GM21515 (cell line): ENCODE measurements around the gene KCTD10.
"Not testable (repeated sequence)": the region's sequence is repeated elsewhere in the genome, so short reads cannot be mapped to it uniquely, and the experiment has no call there.

Source experiments
- ATAC-seq: cut with Tn5 transposase; IDR thresholded peaks from one replicate; pipeline ENCODE4 v1.9.1; 2021; ENCODE audit not compliant: unreplicated experiment

The KCTD10 gene

DNA sequence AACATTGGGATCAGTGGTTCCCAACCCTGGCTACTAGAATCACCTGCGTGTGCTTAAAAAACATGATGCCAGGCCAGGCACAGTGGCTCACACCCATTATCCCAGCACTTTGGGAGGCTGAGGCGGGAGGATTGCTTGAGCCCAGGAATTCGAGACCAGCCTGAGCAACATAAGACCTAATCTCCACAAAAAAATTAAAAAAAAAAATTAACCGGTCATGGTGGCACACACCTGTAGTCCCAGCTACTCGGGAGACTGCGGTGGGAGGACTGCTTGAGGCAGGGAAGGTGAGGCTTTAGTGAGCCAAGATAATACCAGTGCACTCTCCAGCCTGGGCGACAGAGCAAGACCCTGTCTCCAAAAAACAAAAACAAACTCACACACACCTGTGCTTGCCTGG, 2.0 kb downstream of the KCTD10 start:
- no peak for ATAC-seq

DNA sequence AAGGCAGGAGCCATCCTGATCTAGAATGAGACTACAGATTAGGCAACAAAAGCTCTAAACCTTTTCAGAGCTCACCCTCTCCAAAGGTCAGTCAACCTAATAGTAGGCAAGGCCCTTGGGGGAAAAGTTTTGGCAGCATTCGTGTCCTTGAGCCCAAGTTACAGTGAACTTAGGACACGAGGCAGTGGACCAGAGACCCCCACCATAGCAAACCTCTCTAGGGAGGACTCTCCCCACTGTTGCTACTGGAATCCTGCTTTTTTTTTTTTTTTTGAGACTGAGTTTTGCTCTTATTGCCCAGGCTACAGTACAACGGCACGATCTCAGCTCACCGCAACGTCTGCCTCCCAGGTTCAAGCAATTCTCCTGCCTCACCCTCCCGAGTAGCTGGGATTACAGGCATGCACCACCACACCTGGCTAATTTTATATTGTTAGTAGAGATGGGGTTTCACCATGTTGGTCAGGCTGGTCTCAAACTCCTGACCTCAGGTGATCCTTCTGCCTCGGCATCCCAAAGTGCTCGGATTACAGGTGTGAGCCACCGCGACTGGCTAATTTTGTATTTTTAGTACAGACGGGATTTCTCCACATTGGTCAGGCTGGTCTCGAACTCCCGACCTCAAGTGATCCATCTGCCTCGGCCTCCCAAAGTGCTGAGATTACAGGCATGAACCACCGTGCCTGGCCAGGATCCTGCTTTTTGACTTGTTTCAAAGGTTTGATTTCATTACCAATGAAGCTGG, 3.4 kb downstream of the KCTD10 start:
- not testable (repeated sequence) for ATAC-seq

DNA sequence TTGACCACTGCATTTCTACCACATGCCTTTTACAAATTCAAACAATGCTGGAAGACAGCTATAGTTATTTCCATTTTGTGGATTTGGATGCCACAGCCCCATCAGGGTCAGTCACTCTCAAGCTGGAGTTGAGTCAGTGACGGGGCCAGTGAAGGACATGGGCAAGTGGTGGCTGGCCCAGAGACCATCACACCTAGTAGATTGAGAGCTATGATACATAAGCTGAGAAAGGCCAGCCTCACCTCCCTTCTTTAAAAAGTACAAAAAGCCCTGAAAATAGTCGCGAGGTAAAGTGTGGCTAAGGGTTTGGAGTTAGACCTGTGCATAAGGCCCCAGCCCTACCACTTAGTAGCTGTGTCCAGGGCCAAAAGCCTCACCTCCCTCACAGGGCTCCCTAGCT, 4.1 kb downstream of the KCTD10 start:
- ATAC-seq, result no peak

DNA sequence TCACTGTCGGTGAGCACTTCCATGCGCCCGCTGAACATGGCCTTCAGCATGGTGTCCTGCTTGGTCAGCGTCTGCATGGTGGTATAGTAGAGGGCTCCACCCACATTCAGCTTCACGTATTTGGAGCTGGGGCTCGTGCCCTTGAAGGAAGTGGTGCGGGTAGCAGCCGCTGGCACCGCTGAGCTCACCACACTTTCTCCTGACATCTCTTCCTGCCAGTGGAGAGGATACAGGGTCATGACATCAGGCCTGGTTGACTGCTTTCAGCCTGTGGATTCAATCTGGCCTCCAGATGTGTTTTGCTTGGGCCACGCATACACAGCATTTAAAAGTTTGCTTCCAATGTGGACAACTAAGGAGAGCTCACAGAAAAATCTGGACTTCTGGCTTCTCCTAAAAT, 7.6 kb downstream of the KCTD10 start:
- no peak for ATAC-seq

DNA sequence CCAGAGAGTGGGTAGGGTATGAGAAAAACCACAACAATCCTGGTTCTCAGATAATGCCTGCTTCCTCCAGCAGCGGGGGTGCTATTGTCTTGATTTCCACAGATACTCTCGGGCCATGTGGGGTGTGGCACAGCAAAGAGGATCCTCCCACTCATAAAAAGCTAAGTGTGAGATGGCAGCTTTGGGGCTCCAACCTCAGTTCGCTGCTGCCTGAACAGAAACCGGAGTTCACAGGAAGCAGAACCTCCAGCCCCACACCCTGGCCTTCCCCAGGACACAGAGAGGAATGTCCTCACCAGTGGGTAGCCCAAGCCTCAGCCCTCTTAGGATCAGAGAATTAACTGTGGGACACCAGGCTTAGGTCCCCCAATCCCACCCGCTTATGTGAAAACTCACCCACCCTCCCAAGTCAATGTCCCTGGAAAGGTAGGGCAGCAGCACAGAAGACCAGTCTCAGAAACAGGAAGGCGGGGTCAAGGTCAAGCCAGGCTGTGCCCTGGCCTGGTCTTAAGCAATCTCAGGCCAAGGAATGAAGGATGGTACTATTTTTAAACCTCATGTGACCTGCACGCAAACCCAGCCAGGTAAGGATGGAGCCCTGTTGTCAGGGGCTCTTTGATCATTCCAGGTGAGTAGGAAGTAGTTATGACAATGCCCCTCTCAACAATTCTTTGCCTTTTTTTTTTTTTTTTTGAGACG, 9.0 kb downstream of the KCTD10 start:
- ATAC-seq, result no peak

DNA sequence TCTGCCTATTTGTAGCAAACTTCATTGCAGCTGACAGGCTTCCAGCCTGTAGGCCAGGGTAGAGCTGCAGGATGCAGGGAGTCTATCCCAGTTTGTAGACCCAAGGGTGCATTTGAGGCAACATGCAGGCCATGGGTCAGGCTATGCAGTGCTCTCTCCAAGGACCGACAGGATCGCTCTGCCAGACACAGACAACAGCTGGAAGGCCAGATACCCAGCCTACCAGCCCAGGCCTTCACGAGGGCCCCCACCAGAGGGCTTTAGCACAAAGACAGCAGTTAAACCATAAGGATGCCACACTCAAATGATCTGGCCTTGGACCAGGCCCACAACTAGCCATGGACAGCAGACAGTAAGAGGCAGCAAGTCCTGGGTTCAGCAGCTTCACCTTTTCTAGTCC, 10.3 kb downstream of the KCTD10 start:
- ATAC-seq, result no peak

DNA sequence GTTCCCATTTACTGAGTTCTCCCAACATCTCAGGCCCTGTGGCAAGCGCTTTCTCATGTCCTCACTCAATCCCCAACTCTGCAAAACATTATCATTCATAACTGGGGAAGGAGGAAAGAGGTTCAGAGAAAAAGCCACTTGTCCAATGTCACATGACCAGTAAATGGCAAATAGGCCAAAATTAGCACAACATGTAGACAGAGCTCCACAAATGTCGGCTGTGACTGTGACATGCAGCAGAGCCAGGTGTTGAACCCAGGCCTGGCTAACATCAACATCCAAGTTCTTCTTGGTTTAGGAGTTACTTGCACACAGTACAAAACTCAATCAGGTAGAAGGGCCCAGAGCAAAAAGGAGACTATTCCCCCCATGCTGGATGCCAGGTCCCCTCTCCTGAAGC, 10.8 kb downstream of the KCTD10 start:
- no peak for ATAC-seq

DNA sequence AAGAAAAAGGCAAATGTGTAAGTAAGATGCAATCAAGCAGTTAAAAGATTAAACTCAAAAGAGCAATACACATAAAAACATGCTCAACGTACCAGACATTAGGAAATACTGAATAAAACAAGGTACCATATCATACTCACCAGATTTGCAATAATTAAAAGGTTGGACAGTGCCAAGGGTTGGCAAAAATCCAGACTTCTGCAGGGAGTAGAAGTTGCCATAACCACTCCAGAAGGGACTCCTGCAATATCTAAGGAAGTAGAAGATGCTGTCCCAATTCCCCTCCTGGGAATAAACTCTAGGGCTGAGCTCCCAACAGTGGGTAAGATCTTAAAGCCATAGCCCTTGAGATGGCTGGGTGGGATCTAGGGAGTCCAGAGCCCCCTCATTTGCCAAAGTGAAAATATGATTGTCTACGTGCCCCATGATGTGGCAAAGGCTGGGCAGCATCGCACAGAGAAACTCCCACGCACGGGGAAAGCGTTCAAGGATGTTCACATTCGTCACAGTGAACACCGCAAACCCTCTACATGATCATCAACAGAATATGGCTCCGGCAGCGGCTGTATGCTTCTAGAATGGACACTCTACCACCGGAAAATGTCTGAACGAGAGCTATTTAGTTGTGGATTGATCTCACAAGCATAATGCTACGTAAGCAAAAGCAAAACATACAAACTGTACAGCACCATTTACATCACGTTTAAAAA, 12.3 kb downstream of the KCTD10 start:
- no peak for ATAC-seq

DNA sequence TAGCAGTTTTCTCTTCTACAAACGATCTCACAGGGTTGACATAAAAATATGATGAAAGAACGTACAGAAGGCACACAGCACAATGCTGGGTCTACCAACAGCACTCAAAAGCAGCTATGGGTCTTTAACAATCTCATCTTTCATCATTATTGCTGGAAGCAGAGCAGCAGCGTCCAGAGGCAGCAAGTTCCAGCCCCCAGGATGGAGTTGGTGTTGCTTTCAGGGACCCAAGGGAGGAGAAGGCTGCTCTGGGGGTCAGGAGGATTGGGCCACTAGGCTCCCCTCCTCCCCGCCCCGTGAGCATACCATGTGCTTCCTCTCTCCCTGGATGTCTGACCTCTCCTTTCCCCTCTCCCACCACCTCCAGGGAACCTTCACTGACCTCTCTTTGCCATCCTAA, 13.3 kb downstream of the KCTD10 start:
- no peak for ATAC-seq

DNA sequence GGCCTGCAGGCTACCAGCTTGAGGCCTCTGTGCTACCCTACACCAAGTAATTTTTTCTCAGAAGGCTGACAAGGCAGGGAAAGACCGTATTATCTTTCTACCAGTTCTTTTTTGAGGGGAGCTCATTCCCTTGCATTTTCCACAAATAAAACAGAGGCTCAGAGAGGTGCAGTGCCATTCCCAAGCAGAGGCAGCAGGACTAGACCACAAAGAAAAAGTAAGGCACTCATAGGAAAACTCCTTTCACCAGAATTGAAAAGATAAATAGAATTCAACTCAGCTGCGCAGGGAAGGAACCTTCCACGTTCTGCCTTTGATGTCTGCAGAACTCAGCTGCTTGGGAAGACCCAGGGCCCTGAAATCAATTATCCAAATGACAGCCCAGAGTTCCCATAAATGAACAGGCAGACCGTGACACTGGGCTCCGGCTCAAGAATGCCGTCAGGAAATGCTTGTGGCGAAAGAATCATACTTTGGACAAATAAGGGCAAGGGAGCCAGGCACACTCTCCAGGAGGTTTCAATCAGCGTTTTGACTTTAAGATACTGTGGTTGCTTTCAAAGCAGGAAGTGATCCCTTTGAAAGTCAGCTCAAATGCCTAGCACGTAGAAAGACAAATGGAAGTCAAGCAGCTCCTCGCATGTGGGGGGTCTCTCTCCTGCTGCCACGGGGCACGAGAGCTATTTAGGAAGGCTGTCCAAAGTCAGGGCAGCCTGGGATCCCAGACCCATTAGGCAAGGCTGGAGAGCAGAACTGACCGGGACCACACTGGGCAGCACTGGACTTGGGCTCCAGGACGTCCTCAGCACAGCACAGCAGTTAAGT, 14.0 kb downstream of the KCTD10 start:
- ATAC-seq, result no peak

DNA sequence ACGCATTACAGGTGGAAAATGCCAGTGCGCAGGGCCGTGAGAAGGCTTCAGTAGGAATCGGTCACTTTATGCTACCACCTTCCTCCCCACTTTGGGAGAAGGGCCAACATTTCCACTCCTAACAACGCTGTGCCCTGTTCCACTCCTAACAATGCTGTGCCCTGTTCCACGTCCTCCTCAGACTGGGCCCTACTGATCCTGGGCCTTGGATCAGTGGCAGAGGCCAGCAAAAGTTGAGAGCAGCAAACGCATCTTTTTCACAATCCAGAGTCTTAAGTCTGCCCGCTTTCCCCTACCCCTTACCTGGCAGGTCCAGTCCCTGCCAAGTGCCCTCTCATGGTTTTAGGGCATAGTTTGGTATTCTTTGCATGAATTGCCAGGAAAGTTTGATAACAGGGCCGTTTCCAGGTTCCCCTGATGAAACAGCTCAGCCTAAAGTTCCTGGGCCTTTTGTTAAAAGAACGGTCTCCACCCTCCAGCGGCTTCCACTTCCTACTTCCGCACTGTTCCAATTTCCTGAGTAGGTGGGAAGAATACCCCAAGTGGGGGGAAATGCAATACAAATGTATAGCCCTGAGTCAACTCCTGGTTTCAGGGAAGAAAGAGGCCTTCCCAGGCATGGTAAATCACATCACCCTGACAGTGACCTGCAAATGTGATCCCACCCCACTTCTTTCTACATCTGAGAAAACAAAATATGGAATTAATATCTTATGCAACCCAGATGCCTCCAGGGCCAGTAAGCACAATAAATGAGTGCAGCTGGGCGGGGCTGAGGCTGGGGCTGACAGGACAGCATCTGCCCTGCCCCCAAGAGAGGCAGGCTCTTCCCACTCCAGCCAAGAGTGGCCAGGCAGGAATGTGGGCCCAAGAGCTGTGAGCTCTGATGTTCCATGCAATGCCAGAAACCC, 15.0 kb downstream of the KCTD10 start:
- ATAC-seq, result no peak

DNA sequence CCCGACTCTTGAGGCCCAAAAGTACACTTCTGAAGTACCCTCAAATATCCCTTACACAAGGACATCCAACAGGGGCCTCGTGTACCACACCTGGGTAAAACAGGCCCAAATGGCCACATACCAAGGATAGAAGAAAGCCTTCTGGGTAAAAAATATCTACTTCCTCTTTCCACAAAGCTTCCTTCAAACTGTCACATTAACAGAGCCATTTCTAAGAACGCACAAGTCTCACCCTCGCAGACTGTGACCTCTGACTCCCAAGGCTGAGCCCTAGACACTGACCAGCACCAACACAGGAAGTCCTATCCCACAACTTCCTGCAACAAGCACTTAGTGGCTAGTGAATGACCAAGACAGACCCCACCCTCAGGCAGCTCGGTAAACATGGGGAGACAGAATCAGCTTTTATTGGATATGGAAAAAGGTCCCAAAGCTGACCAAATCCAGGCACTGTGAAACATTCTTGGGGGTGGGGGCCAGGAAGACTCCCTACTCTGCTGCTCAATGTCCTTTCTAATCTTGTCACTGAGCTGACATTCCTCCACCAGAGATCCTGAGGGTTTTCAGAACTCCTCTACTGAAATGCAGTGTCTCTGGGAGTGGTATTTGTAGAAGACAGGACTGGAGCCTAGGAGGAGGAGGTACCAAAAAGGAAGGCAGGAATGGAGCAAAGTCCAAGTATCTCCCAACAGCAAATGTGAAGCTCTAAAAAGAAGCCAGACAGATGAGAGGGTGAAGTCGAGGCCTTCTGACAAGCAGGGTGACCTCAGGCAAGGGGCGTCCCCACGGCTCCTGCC, 15.9 kb downstream of the KCTD10 start:
- ATAC-seq, result no peak

DNA sequence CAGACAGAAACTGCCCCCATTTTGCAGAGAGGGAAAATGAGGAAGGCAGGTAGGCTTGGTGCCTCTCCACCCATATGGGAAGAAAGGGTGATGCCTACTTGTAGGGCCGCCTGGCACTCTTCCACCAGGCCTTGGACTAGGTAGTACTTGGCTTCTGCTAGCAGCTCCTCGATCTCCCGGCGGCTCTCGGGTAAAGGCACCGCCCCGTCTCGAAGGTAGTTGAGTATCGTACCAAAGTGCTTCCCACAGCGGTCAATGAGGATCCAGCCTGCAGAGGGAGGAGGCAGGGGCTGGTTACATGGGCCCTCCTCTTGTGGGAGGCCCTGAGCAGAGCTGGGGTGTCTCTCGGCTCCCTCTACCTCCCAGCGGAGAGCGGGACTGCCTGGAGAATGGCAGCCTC, 16.6 kb downstream of the KCTD10 start:
- no peak for ATAC-seq

DNA sequence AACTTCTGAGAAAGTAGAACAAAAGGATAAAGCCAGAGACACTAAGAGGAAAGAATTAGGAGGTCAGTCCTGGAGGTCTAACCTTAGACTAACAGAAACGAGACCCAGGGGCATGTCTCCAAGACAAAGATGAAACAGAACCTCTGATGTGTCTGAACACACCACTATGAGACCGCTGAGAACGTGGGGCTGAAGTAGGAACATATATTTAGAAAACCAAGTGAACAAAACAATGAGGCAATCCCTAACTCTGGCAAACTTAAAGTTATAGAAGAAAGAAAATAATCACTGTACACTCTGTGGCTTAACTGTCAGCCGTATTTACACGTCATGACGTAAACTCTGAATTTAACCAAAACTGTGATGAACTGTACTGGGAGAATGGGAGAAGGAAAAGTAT, 17.9 kb downstream of the KCTD10 start:
- no peak for ATAC-seq

DNA sequence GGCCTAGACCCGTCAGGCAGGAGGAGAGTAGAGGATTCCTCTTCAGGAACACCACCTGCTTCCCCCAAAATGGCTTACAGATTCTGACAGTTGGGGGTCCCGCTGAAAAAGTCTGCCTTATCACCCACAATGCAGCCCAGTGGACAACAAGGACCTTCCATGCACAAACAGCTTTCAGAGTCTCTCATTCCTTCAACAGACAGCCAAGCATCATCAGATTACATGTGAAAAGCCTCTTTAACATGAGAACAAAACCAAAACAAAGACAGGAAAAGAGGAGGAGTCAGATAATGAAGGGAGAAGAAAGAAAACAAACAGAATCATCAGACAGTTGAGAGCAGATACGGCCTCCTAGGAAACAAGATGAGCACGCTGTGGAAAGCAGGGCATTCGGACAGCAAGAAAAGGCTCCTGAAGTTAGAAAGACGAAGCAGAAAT, 18.3 kb downstream of the KCTD10 start:
- ATAC-seq, result no peak

DNA sequence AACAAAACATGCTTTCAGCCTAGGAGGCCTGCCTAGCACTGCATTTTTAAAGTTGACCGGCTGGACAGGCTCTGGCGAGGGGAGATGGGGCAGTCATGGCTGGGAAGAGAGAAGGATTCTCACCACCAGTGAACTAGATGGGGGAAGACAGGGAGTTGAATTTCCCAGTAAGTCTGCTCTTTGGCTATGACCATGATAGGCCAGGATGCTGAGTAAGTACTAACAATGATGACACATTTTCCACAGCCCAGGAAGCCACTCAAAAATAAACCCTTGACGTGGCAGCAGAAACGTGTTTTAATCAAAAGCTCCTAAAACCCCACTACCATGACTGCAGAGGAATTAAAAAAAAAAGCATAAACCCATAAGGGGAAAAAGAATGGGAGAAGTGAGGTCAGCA, 19.0 kb downstream of the KCTD10 start:
- ATAC-seq, result no peak

DNA sequence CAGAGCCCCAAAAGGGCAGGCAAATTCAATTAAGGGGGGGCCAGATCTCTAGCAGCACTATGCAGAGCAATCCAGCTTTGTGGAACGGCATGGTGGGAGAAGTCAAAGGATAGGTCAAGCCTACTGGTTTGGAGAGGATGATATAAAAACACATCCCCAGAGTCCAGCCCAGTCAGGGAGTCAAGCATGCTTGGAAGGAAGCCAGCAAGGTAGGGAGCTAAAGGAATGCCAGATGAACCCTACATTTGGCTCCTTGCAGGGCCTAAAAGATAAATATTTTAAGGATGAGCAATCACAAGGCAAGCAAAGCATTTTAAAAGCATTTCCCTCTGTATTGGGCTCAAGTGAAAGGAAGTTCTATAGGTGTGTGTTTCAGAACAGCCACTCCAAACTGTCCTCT, 21.4 kb downstream of the KCTD10 start:
- no peak for ATAC-seq

DNA sequence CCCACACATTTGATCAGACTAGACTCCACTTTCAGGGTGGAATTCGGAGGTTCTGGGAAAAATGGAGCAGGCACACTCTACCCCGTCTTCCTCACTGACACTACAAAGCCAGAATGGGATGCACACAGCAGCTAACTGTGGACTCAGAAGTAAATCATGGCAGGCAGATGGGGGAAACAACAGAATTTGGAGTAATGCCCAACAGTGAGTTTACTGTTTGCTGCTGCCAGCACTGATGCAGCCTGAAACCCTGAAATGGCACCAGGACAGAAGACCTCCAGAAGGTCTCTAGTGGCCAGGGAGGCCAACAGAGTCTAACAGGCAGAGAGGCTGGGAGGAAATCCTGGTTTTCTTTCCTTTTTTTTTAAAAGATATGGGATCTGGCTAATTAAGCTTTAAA, 24.6 kb downstream of the KCTD10 start:
- no peak for ATAC-seq

DNA sequence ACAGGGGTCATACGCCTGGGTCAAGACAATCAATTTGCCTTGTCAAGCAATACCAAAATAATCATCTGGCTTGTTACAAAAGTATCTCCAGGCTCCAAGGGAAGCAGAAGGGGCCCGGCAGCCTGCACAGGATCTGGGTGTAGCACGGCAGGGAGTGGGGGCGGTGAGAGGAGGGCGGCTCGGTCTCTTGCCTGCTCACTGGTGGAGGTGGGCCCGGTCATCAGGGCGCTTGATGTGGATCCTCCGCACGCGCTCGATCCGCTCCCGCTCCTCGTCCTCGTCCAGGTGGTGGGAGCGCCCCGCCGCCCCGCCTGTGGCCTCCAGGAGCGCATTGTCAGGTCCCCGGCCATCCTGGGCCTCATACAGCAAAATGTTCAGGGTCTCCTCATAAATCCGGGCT, 25.7 kb downstream of the KCTD10 start:
- no peak for ATAC-seq
